ENCODE measurements around the gene GGNBP2. TPM values are rescaled to one million over a fixed set of nuclear protein-coding genes. Genes with fewer than 3 reads are reported as not detected.
"Not testable (repeated sequence)": the region's sequence is repeated elsewhere in the genome, so short reads cannot be mapped to it uniquely, and the experiment has no call there.

GGNBP2 gene
- total RNA-seq, 2 experiments from 2014 or later = 111 to 116 TPM

- H3K4me1 Mint-ChIP-seq = peaks cover 36% of the 10 kb centered on the region
- peak overlapping the region; percentile 79 for H3K4me3 Mint-ChIP-seq
- no peaks in the 10 kb centered on the region for H3K9me3 Mint-ChIP-seq
- H3K36me3 Mint-ChIP-seq (ENCODE audit: low read depth) = peaks cover 2% of the 10 kb centered on the region
- H3K27me3 Mint-ChIP-seq = no peaks in the 10 kb centered on the region
- peak overlapping the region; percentile 94 for H3K27ac Mint-ChIP-seq
- CTCF ChIA-PET = interaction anchor here (0.7 kb wide), 1 partner anchor 54 kb away, joined by 3 read pairs; no protein-coding TSS in a partner anchor
- POLR2A ChIA-PET = no interaction called here
- DNase-seq = no peak
These were observed 55.7 kb downstream of the GGNBP2 start for GRCh38 chr17:36600465-36600864.

GRCh38 chr17:36600936-36601302 lies 56.2 kb downstream of the GGNBP2 start:
- DNase-seq = peak; percentile 48
- POLR2A ChIA-PET = interaction anchor here (1.4 kb wide), 1 partner anchor 8 kb away, joined by 8 read pairs; no protein-coding TSS in a partner anchor
- Mint-ChIP-seq H3K27me3 (no peaks in the 10 kb centered on the region), H3K27ac (peak overlapping the region; percentile 94), H3K4me1 (peaks cover 40% of the 10 kb centered on the region), H3K36me3 (ENCODE audit: low read depth) (peaks cover 5% of the 10 kb centered on the region), H3K9me3 (no peaks in the 10 kb centered on the region), H3K4me3 (peak overlapping the region; percentile 79)
- CTCF ChIA-PET = interaction anchor here (0.7 to 3.6 kb wide), 5 partner anchors 8 to 772 kb away, joined by 3 to 14 read pairs (median 3); no protein-coding TSS in a partner anchor

GRCh38 chr17:36601303-36602029 lies 56.7 kb downstream of the GGNBP2 start, which contains the start of gene MRM1:
TSS of gene MRM1 (plus strand) at chr17:36601583. CDS start at chr17:36601811, 228 bp downstream.
- no peaks in the 10 kb centered on the region for H3K27me3 Mint-ChIP-seq
- H3K4me1 Mint-ChIP-seq = peaks cover 42% of the 10 kb centered on the region
- peaks cover 5% of the 10 kb centered on the region for H3K36me3 Mint-ChIP-seq (ENCODE audit: low read depth)
- H3K9me3 Mint-ChIP-seq = no peaks in the 10 kb centered on the region
- peak within 1 kb of the TSS; percentile 79 for H3K4me3 Mint-ChIP-seq
- peak within 1 kb of the TSS; percentile 94 for H3K27ac Mint-ChIP-seq
- CTCF ChIA-PET = interaction anchor here (0.6 to 3.6 kb wide), 11 partner anchors 9 to 772 kb away, joined by 3 to 14 read pairs (median 4); no protein-coding TSS in a partner anchor
- POLR2A ChIA-PET = interaction anchor here (1.4 kb wide), 1 partner anchor 9 kb away, joined by 8 read pairs; no protein-coding TSS in a partner anchor
- peak; percentile 91 for DNase-seq

GRCh38 chr17:36602030-36602748 lies 57.5 kb downstream of the GGNBP2 start:
- H3K27me3 Mint-ChIP-seq = no peaks in the 10 kb centered on the region
- ChIA-PET CTCF (interaction anchor here (0.5 to 3.6 kb wide), 26 partner anchors 8 to 852 kb away, joined by 3 to 14 read pairs (median 3); no protein-coding TSS in a partner anchor), POLR2A (interaction anchor here (0.7 to 1.4 kb wide), 2 partner anchors 10 to 15 kb away, joined by 3 to 8 read pairs; no protein-coding TSS in a partner anchor)
- H3K27ac Mint-ChIP-seq = peak overlapping the region; percentile 94
- H3K9me3 Mint-ChIP-seq = no peaks in the 10 kb centered on the region
- H3K36me3 Mint-ChIP-seq (ENCODE audit: low read depth) = peaks cover 5% of the 10 kb centered on the region
- peak; percentile 18 for DNase-seq
- peak overlapping the region; percentile 79 for H3K4me3 Mint-ChIP-seq
- peaks cover 42% of the 10 kb centered on the region for H3K4me1 Mint-ChIP-seq

- ChIA-PET POLR2A (interaction anchor here (0.7 kb wide), 1 partner anchor 14 kb away, joined by 3 read pairs; no protein-coding TSS in a partner anchor), CTCF (interaction anchor here (0.5 to 3.6 kb wide), 24 partner anchors 8 to 851 kb away, joined by 3 to 14 read pairs (median 3); no protein-coding TSS in a partner anchor)
- Mint-ChIP-seq H3K27ac (peak overlapping the region; percentile 83), H3K9me3 (no peaks in the 10 kb centered on the region), H3K4me3 (peak overlapping the region; percentile 79), H3K4me1 (peaks cover 46% of the 10 kb centered on the region), H3K36me3 (ENCODE audit: low read depth) (peaks cover 7% of the 10 kb centered on the region), H3K27me3 (no peaks in the 10 kb centered on the region)
- DNase-seq = peak; percentile 74
These were observed 58.2 kb downstream of the GGNBP2 start for GRCh38 chr17:36602924-36603384.

GRCh38 chr17:36605028-36605427 lies 60.3 kb downstream of the GGNBP2 start:
- not testable (repeated sequence) for DNase-seq; H3K4me3 Mint-ChIP-seq; H3K27ac Mint-ChIP-seq; H3K27me3 Mint-ChIP-seq; H3K36me3 Mint-ChIP-seq (ENCODE audit: low read depth); H3K9me3 Mint-ChIP-seq
- ChIA-PET CTCF (interaction anchor here (0.7 kb wide), 1 partner anchor 594 kb away, joined by 5 read pairs; no protein-coding TSS in a partner anchor), POLR2A (interaction anchor here (0.7 kb wide), 1 partner anchor 16 kb away, joined by 8 read pairs; no protein-coding TSS in a partner anchor)
- H3K4me1 Mint-ChIP-seq = peaks cover 60% of the 10 kb centered on the region

- Mint-ChIP-seq H3K4me1 (peaks cover 42% of the 10 kb centered on the region), H3K27ac (peak overlapping the region; percentile 76), H3K36me3 (ENCODE audit: low read depth) (peaks cover 7% of the 10 kb centered on the region), H3K9me3 (no peaks in the 10 kb centered on the region), H3K4me3 (no peak overlapping the region), H3K27me3 (no peaks in the 10 kb centered on the region)
- CTCF ChIA-PET = no interaction called here
- no peak for DNase-seq
- POLR2A ChIA-PET = no interaction called here
These were observed 63.6 kb downstream of the GGNBP2 start for GRCh38 chr17:36608280-36608679.

- H3K4me3 Mint-ChIP-seq = no peak overlapping the region
- POLR2A ChIA-PET = no interaction called here
- no peaks in the 10 kb centered on the region for H3K27me3 Mint-ChIP-seq
- no peaks in the 10 kb centered on the region for H3K9me3 Mint-ChIP-seq
- no peak for DNase-seq
- CTCF ChIA-PET = no interaction called here
- H3K36me3 Mint-ChIP-seq (ENCODE audit: low read depth) = peaks cover 7% of the 10 kb centered on the region
- peak overlapping the region; percentile 41 for H3K27ac Mint-ChIP-seq
- H3K4me1 Mint-ChIP-seq = peaks cover 40% of the 10 kb centered on the region
These were observed 64.2 kb downstream of the GGNBP2 start for GRCh38 chr17:36608794-36609497.

GRCh38 chr17:36609498-36609862 lies 64.8 kb downstream of the GGNBP2 start:
- no peak overlapping the region for H3K4me3 Mint-ChIP-seq
- H3K9me3 Mint-ChIP-seq = no peaks in the 10 kb centered on the region
- ChIA-PET POLR2A (no interaction called here), CTCF (interaction anchor here (0.7 kb wide), 1 partner anchor 698 kb away, joined by 4 read pairs; no protein-coding TSS in a partner anchor)
- H3K27ac Mint-ChIP-seq = peak overlapping the region; percentile 41
- peaks cover 7% of the 10 kb centered on the region for H3K36me3 Mint-ChIP-seq (ENCODE audit: low read depth)
- H3K27me3 Mint-ChIP-seq = no peaks in the 10 kb centered on the region
- no peak for DNase-seq
- peaks cover 35% of the 10 kb centered on the region for H3K4me1 Mint-ChIP-seq

- H3K36me3 Mint-ChIP-seq (ENCODE audit: low read depth) = peaks cover 4% of the 10 kb centered on the region
- no peak overlapping the region for H3K27ac Mint-ChIP-seq
- peaks cover 27% of the 10 kb centered on the region for H3K4me1 Mint-ChIP-seq
- DNase-seq = no peak
- ChIA-PET CTCF (interaction anchor here (1.4 to 1.6 kb wide), 2 partner anchors 8 to 10 kb away, joined by 4 to 7 read pairs; no protein-coding TSS in a partner anchor), POLR2A (no interaction called here)
- no peak overlapping the region for H3K4me3 Mint-ChIP-seq
- H3K9me3 Mint-ChIP-seq = no peaks in the 10 kb centered on the region
- no peaks in the 10 kb centered on the region for H3K27me3 Mint-ChIP-seq
These were observed 65.8 kb downstream of the GGNBP2 start for GRCh38 chr17:36610474-36610873.

GRCh38 chr17:36611345-36612072 lies 66.8 kb downstream of the GGNBP2 start:
- peaks cover 2% of the 10 kb centered on the region for H3K36me3 Mint-ChIP-seq (ENCODE audit: low read depth)
- no peak overlapping the region for H3K27ac Mint-ChIP-seq
- ChIA-PET POLR2A (no interaction called here), CTCF (interaction anchor here (1.4 to 1.6 kb wide), 2 partner anchors 9 kb away, joined by 4 to 7 read pairs; no protein-coding TSS in a partner anchor)
- H3K4me1 Mint-ChIP-seq = peaks cover 21% of the 10 kb centered on the region
- no peaks in the 10 kb centered on the region for H3K9me3 Mint-ChIP-seq
- no peak for DNase-seq
- H3K4me3 Mint-ChIP-seq = no peak overlapping the region
- H3K27me3 Mint-ChIP-seq = no peaks in the 10 kb centered on the region

- Mint-ChIP-seq H3K4me1 (peaks cover 21% of the 10 kb centered on the region), H3K27ac (no peak overlapping the region), H3K9me3 (no peaks in the 10 kb centered on the region), H3K27me3 (no peaks in the 10 kb centered on the region), H3K36me3 (ENCODE audit: low read depth) (peaks cover 2% of the 10 kb centered on the region), H3K4me3 (no peak overlapping the region)
- ChIA-PET CTCF (no interaction called here), POLR2A (no interaction called here)
- DNase-seq = no peak
These were observed 67.6 kb downstream of the GGNBP2 start for GRCh38 chr17:36612323-36612722.
